Hepatocyte (in vitro differentiated cells): ENCODE data around the gene PRKAR1B. TPM values are rescaled to one million over a fixed set of nuclear protein-coding genes. Genes with fewer than 3 reads are reported as not detected.

Experiments used
- DNase-seq: peaks from one replicate; pipeline ENCODE4 v3.0.0-alpha.2; 2016; ENCODE audit warnings: low spot score
- H2AFZ ChIP-seq: fragments of 200-600 bp; sonication (generic); 2 replicates; pipeline ENCODE4 v1.6.0; 2016; ENCODE audit warnings: antibody characterized with exemption, mild to moderate bottlenecking
- H3K27ac ChIP-seq: fragments of 200-600 bp; sonication (generic); 2 replicates; pipeline ENCODE4 v1.5.1; 2016; ENCODE audit warnings: mild to moderate bottlenecking
- H3K27me3 ChIP-seq: fragments of 200-600 bp; sonication (generic); 2 replicates; pipeline ENCODE4 v1.6.1; 2016
- H3K36me3 ChIP-seq: fragments of 200-600 bp; sonication (generic); replicated peaks from 2 replicates; pipeline ENCODE4 v1.5.1; 2016; ENCODE audit warnings: low read depth; ENCODE audit not compliant: insufficient read depth
- H3K4me1 ChIP-seq: fragments of 200-600 bp; sonication (generic); 2 replicates; pipeline ENCODE4 v1.5.1; 2016; ENCODE audit warnings: mild to moderate bottlenecking, moderate library complexity; ENCODE audit not compliant: insufficient read depth
- H3K4me2 ChIP-seq: fragments of 200-600 bp; sonication (generic); 2 replicates; pipeline ENCODE4 v1.6.0; 2016
- H3K4me3 ChIP-seq: fragments of 200-600 bp; sonication (generic); 2 replicates; pipeline ENCODE4 v1.5.1; 2016; ENCODE audit warnings: mild to moderate bottlenecking
- H3K79me2 ChIP-seq: fragments of 200-600 bp; sonication (generic); 2 replicates; pipeline ENCODE4 v1.6.0; 2017; ENCODE audit warnings: mild to moderate bottlenecking
- H3K9me2 ChIP-seq: fragments of 200-600 bp; sonication (generic); replicated peaks from 2 replicates; pipeline ENCODE4 v1.6.0; 2017; ENCODE audit warnings: mild to moderate bottlenecking; ENCODE audit not compliant: insufficient read depth
- H3K9me3 ChIP-seq: fragments of 200-600 bp; sonication (generic); 2 replicates; pipeline ENCODE4 v1.5.1; 2016; ENCODE audit warnings: low read depth, mild to moderate bottlenecking
- H4K20me1 ChIP-seq: fragments of 200-600 bp; sonication (generic); 2 replicates; pipeline ENCODE4 v1.6.0; 2016; ENCODE audit warnings: mild to moderate bottlenecking; ENCODE audit not compliant: insufficient read depth, poor library complexity, severe bottlenecking
- CTCF ChIP-seq: fragments of 200-600 bp; sonication (generic); IDR thresholded peaks from 2 replicates; pipeline ENCODE4 v1.5.1; 2016; ENCODE audit warnings: antibody characterized with exemption, mild to moderate bottlenecking; ENCODE audit not compliant: poor library complexity
- EZH2 ChIP-seq: fragments of 200-600 bp; sonication (generic); IDR thresholded peaks from 2 replicates; pipeline ENCODE4 v1.6.1; 2016; ENCODE audit warnings: antibody characterized with exemption, mild to moderate bottlenecking, borderline replicate concordance
- EZH2phosphoT487 ChIP-seq: fragments of 200-600 bp; sonication (generic); IDR thresholded peaks from one replicate; pipeline ENCODE4 v1.6.1; 2018; ENCODE audit warnings: antibody characterized with exemption, mild to moderate bottlenecking, low read depth, moderate library complexity; ENCODE audit not compliant: unreplicated experiment, severe bottlenecking
- WGBS: methylation state at CpG from one replicate; pipeline ENCODE4 v1.1.6; 2016; ENCODE audit warnings: low lambda C conversion rate; ENCODE audit errors: missing lambda C conversion rate; 5-methylcytosine and 5-hydroxymethylcytosine counted together
- polyA plus RNA-seq: library from polyadenylated mRNA; unstranded; fragments of >200 nt; fragmentation: Nextera tagmentation; extraction: Ambion mirVana; gene quantifications from 2 replicates; pipeline ENCODE4 v1.2.1, GENCODE V29; 2016
- total RNA-seq: library from RNA; depleted of rRNA; stranded (reverse); fragments of >200 nt; gene quantifications from 2 replicates; pipeline ENCODE4 v1.2.3, GENCODE V29; 2014

PRKAR1B gene
- total and polyA plus RNA-seq, 2 experiments from 2014 or later: 16.6 to 28.7 TPM

GRCh38 chr7:532379-533143, 194.5 kb downstream of the PRKAR1B start:
- H3K9me3 ChIP-seq: no peaks in the 10 kb centered on the region
- TF ChIP-seq EZH2 (no peak), EZH2phosphoT487 (no peak), CTCF (no peak)
- DNase-seq: no peak
- no peak overlapping the region for H3K4me2 ChIP-seq
- H3K9me2 ChIP-seq: no peaks in the 10 kb centered on the region
- no peaks in the 10 kb centered on the region for H3K79me2 ChIP-seq
- no peak overlapping the region for H3K4me3 ChIP-seq
- no peaks in the 10 kb centered on the region for H3K27me3 ChIP-seq
- no peaks in the 10 kb centered on the region for H3K36me3 ChIP-seq
- H3K4me1 ChIP-seq: no peaks in the 10 kb centered on the region
- no peak overlapping the region for H3K27ac ChIP-seq
- H2AFZ ChIP-seq: no peak overlapping the region
- WGBS: 84% methylated on average over 15 of the region's 15 CpGs
- H4K20me1 ChIP-seq: no peaks in the 10 kb centered on the region

GRCh38 chr7:531777-532176, 195.3 kb downstream of the PRKAR1B start:
- H3K9me2 ChIP-seq: no peaks in the 10 kb centered on the region
- DNase-seq: no peak
- no peaks in the 10 kb centered on the region for H3K27me3 ChIP-seq
- H3K27ac ChIP-seq: no peak overlapping the region
- WGBS: 90% methylated on average over 9 of the region's 10 CpGs
- H3K36me3 ChIP-seq: no peaks in the 10 kb centered on the region
- no peak for TF ChIP-seq CTCF
- TF ChIP-seq EZH2: no peak
- TF ChIP-seq EZH2phosphoT487: no peak
- no peaks in the 10 kb centered on the region for H4K20me1 ChIP-seq
- no peak overlapping the region for H2AFZ ChIP-seq
- H3K4me3 ChIP-seq: no peak overlapping the region
- H3K4me2 ChIP-seq: no peak overlapping the region
- no peaks in the 10 kb centered on the region for H3K4me1 ChIP-seq
- H3K79me2 ChIP-seq: no peaks in the 10 kb centered on the region
- no peaks in the 10 kb centered on the region for H3K9me3 ChIP-seq

GRCh38 chr7:528451-528850, 198.6 kb downstream of the PRKAR1B start:
- Histone ChIP-seq H3K9me2 (no peaks in the 10 kb centered on the region), H3K79me2 (no peaks in the 10 kb centered on the region), H3K36me3 (no peaks in the 10 kb centered on the region), H4K20me1 (no peaks in the 10 kb centered on the region), H3K9me3 (no peaks in the 10 kb centered on the region), H3K27me3 (no peaks in the 10 kb centered on the region), H3K27ac (no peak overlapping the region), H3K4me1 (no peaks in the 10 kb centered on the region), H3K4me2 (no peak overlapping the region), H3K4me3 (no peak overlapping the region), H2AFZ (no peak overlapping the region)
- 92% methylated on average over 2 of the region's 2 CpGs for WGBS
- TF ChIP-seq CTCF (no peak), EZH2phosphoT487 (no peak), EZH2 (no peak)
- DNase-seq: no peak
